GM11168 (cell line): ENCODE results near the gene APC.
"Not testable (repeated sequence)": the region's sequence is repeated elsewhere in the genome, so short reads cannot be mapped to it uniquely, and the experiment has no call there.

ENCODE experiments used
- in situ Hi-C: fragments of 300-500 bp; cut with MboI; formaldehyde crosslinking; loops from one replicate; pipeline ENCODE4 v1.12.0; 2022; ENCODE audit warnings: low sequenced_read_pairs; ENCODE audit not compliant: unreplicated experiment

APC gene

DNA sequence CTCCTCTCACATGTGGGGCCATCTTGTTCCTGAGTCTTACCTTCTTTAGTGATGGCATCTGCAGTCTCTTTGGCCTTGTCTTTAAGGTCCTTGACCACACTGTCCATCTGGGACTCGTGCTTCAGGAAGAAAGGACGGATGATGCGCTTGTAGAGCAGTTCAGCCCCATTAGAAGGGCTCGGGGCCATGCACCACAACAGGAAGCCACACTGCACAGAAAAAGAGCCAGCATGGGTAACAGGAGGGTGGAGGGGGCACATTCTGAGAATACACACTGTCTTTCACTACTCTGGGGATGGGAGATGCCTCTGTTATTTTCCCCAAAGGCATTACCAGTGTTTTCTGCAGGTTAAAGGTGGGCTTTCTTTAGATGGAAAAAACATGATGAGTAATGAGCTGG is 149.3 kb downstream of the APC start:
- in situ Hi-C loops: no loop called here

DNA sequence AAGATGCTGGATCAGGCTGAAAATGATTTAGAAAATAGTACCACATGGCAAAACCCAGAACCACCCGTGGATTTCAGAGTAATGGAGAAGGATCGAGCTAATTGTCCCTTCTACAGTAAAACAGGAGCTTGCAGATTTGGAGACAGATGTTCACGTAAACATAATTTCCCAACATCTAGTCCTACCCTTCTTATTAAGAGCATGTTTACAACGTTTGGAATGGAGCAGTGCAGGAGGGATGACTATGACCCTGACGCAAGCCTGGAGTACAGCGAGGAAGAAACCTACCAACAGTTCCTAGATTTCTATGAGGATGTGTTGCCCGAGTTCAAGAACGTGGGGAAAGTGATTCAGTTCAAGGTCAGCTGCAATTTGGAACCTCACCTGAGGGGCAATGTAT is 154.4 kb downstream of the APC start:
- in situ Hi-C loops: not testable (repeated sequence)

DNA sequence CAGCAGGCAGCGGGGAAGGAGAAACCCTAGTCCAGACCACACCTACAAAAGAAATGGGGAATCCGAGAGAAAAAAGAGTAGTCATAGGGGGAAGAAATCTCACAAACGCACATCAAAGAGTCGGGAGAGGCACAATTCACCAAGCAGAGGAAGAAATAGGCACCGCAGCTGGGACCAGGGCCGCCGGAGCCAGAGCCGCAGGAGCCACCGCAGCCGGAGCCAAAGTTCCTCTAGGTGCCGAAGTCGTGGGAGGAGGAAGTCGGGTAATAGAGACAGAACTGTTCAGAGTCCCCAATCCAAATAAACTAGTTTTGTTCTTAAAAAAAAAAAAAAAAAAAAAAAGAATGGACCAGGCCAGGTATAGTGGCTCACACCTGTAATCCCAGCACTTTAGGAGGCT is 155.1 kb downstream of the APC start:
- in situ Hi-C loops: no loop called here

DNA sequence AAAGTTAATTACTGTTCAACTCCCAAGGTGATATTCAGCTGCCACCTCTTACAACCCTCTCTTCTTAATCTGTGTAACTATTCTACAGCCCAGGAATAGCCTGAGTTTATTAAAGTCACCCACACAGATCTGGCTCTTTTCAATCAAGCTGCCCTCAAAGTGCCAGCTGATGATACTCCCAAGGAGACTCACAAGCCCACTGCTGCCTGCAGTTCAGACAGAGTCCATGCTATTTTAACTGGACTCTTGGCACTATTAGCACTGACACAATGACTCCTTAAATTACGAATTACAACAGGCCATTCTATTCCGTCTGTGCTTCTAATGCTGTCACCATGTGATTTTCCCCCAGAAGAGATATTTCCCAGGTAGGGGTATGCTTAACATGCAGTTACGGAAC is 158.0 kb downstream of the APC start:
- in situ Hi-C loops: no loop called here
